ENCODE data around the gene MYH10.

Gene MYH10

GRCh38 chr17:8609910-8610309 lies 20.6 kb downstream of the MYH10 start:
- no peak overlapping the region for H3K27ac ChIP-seq (ENCODE audit: low read depth, low read length)

GRCh38 chr17:8608001-8608400 lies 22.5 kb downstream of the MYH10 start:
- Histone ChIP-seq H3K9me3 (ENCODE audit: insufficient read depth, low read depth, low read length) (no peaks in the 10 kb centered on the region), H3K27ac (ENCODE audit: low read depth, low read length) (no peak overlapping the region), H3K27me3 (ENCODE audit: insufficient read depth, low read length) (no peaks in the 10 kb centered on the region), H3K36me3 (ENCODE audit: insufficient read depth, low read length) (peaks cover 35% of the 10 kb centered on the region), H3K4me1 (ENCODE audit: insufficient read depth, low read length) (peaks cover 33% of the 10 kb centered on the region), H3K9ac (ENCODE audit: low read depth, low read length) (no peak overlapping the region), H3K4me3 (ENCODE audit: low read length) (no peak overlapping the region)
- 88% methylated on average over 8 of the region's 8 CpGs for WGBS

More at GRCh38 chr17:8609910-8610309, 20.6 kb downstream of the MYH10 start:
- H3K27me3 ChIP-seq (ENCODE audit: insufficient read depth, low read length) = no peaks in the 10 kb centered on the region
- no peaks in the 10 kb centered on the region for H3K9me3 ChIP-seq (ENCODE audit: insufficient read depth, low read depth, low read length)
- no peak overlapping the region for H3K9ac ChIP-seq (ENCODE audit: low read depth, low read length)
- H3K4me1 ChIP-seq (ENCODE audit: insufficient read depth, low read length) = peaks cover 40% of the 10 kb centered on the region
- peaks cover 20% of the 10 kb centered on the region for H3K36me3 ChIP-seq (ENCODE audit: insufficient read depth, low read length)
- no peak overlapping the region for H3K4me3 ChIP-seq (ENCODE audit: low read length)
- WGBS = 93% methylated on average over 4 of the region's 4 CpGs

GRCh38 chr17:8606401-8606800 lies 24.1 kb downstream of the MYH10 start:
- Histone ChIP-seq H3K4me3 (ENCODE audit: low read length) (no peak overlapping the region), H3K36me3 (ENCODE audit: insufficient read depth, low read length) (peaks cover 39% of the 10 kb centered on the region), H3K9ac (ENCODE audit: low read depth, low read length) (no peak overlapping the region), H3K27me3 (ENCODE audit: insufficient read depth, low read length) (no peaks in the 10 kb centered on the region), H3K4me1 (ENCODE audit: insufficient read depth, low read length) (peaks cover 39% of the 10 kb centered on the region), H3K9me3 (ENCODE audit: insufficient read depth, low read depth, low read length) (no peaks in the 10 kb centered on the region), H3K27ac (ENCODE audit: low read depth, low read length) (no peak overlapping the region)
- WGBS = 88% methylated on average over 3 of the region's 3 CpGs

- Histone ChIP-seq H3K9me3 (ENCODE audit: insufficient read depth, low read depth, low read length) (no peaks in the 10 kb centered on the region), H3K4me1 (ENCODE audit: insufficient read depth, low read length) (peaks cover 24% of the 10 kb centered on the region), H3K36me3 (ENCODE audit: insufficient read depth, low read length) (peaks cover 65% of the 10 kb centered on the region), H3K4me3 (ENCODE audit: low read length) (no peak overlapping the region), H3K27ac (ENCODE audit: low read depth, low read length) (no peak overlapping the region), H3K27me3 (ENCODE audit: insufficient read depth, low read length) (no peaks in the 10 kb centered on the region), H3K9ac (ENCODE audit: low read depth, low read length) (no peak overlapping the region)
These were observed 27.8 kb downstream of the MYH10 start for GRCh38 chr17:8602679-8603078.

GRCh38 chr17:8599351-8600011 lies 31.0 kb downstream of the MYH10 start:
- Histone ChIP-seq H3K4me1 (ENCODE audit: insufficient read depth, low read length) (peaks cover 6% of the 10 kb centered on the region; the same call in 1 of the 2 replicates), H3K27me3 (ENCODE audit: insufficient read depth, low read length) (no peaks in the 10 kb centered on the region), H3K36me3 (ENCODE audit: insufficient read depth, low read length) (peaks cover 71% of the 10 kb centered on the region), H3K27ac (ENCODE audit: low read depth, low read length) (no peak overlapping the region), H3K9me3 (ENCODE audit: insufficient read depth, low read depth, low read length) (no peaks in the 10 kb centered on the region), H3K4me3 (ENCODE audit: low read length) (no peak overlapping the region), H3K9ac (ENCODE audit: low read depth, low read length) (no peak overlapping the region)
- 100% methylated on average over 1 of the region's 1 CpG for WGBS

GRCh38 chr17:8598913-8599312 lies 31.6 kb downstream of the MYH10 start:
- H3K27ac ChIP-seq (ENCODE audit: low read depth, low read length) = no peak overlapping the region
- peaks cover 6% of the 10 kb centered on the region; the same call in 1 of the 2 replicates for H3K4me1 ChIP-seq (ENCODE audit: insufficient read depth, low read length)
- no peak overlapping the region for H3K9ac ChIP-seq (ENCODE audit: low read depth, low read length)
- 78% methylated on average over 1 of the region's 1 CpG for WGBS
- H3K27me3 ChIP-seq (ENCODE audit: insufficient read depth, low read length) = no peaks in the 10 kb centered on the region
- peaks cover 68% of the 10 kb centered on the region for H3K36me3 ChIP-seq (ENCODE audit: insufficient read depth, low read length)
- H3K9me3 ChIP-seq (ENCODE audit: insufficient read depth, low read depth, low read length) = no peaks in the 10 kb centered on the region
- no peak overlapping the region for H3K4me3 ChIP-seq (ENCODE audit: low read length)

GRCh38 chr17:8593830-8594229 lies 36.7 kb downstream of the MYH10 start:
- no peak overlapping the region for H3K4me3 ChIP-seq (ENCODE audit: low read length)
- H3K9me3 ChIP-seq (ENCODE audit: insufficient read depth, low read depth, low read length) = no peaks in the 10 kb centered on the region
- no peak overlapping the region for H3K9ac ChIP-seq (ENCODE audit: low read depth, low read length)
- H3K27me3 ChIP-seq (ENCODE audit: insufficient read depth, low read length) = no peaks in the 10 kb centered on the region
- 100% methylated on average over 1 of the region's 1 CpG for WGBS
- peaks cover 30% of the 10 kb centered on the region for H3K36me3 ChIP-seq (ENCODE audit: insufficient read depth, low read length)
- H3K4me1 ChIP-seq (ENCODE audit: insufficient read depth, low read length) = no peaks in the 10 kb centered on the region
- no peak overlapping the region for H3K27ac ChIP-seq (ENCODE audit: low read depth, low read length)

- H3K36me3 ChIP-seq (ENCODE audit: insufficient read depth, low read length) = peaks cover 33% of the 10 kb centered on the region
- WGBS = 100% methylated on average over 2 of the region's 2 CpGs
These were observed 37.2 kb downstream of the MYH10 start for GRCh38 chr17:8593276-8593675.

GRCh38 chr17:8588877-8589554 lies 41.5 kb downstream of the MYH10 start:
- Histone ChIP-seq H3K36me3 (ENCODE audit: insufficient read depth, low read length) (peaks cover 39% of the 10 kb centered on the region), H3K27me3 (ENCODE audit: insufficient read depth, low read length) (no peaks in the 10 kb centered on the region), H3K9me3 (ENCODE audit: insufficient read depth, low read depth, low read length) (no peaks in the 10 kb centered on the region), H3K4me3 (ENCODE audit: low read length) (no peak overlapping the region), H3K4me1 (ENCODE audit: insufficient read depth, low read length) (no peaks in the 10 kb centered on the region), H3K9ac (ENCODE audit: low read depth, low read length) (no peak overlapping the region), H3K27ac (ENCODE audit: low read depth, low read length) (no peak overlapping the region)
- 96% methylated on average over 7 of the region's 8 CpGs for WGBS

More at GRCh38 chr17:8593276-8593675, 37.2 kb downstream of the MYH10 start:
- Histone ChIP-seq H3K27me3 (ENCODE audit: insufficient read depth, low read length) (no peaks in the 10 kb centered on the region), H3K9me3 (ENCODE audit: insufficient read depth, low read depth, low read length) (no peaks in the 10 kb centered on the region), H3K4me3 (ENCODE audit: low read length) (no peak overlapping the region), H3K9ac (ENCODE audit: low read depth, low read length) (no peak overlapping the region), H3K27ac (ENCODE audit: low read depth, low read length) (no peak overlapping the region), H3K4me1 (ENCODE audit: insufficient read depth, low read length) (no peaks in the 10 kb centered on the region)

GRCh38 chr17:8586766-8587165 lies 43.8 kb downstream of the MYH10 start:
- H3K27ac ChIP-seq (ENCODE audit: low read depth, low read length) = no peak overlapping the region
- peaks cover 3% of the 10 kb centered on the region; the same call in 1 of the 2 replicates for H3K4me1 ChIP-seq (ENCODE audit: insufficient read depth, low read length)
- no peaks in the 10 kb centered on the region for H3K9me3 ChIP-seq (ENCODE audit: insufficient read depth, low read depth, low read length)
- 93% methylated on average over 4 of the region's 4 CpGs for WGBS
- peaks cover 47% of the 10 kb centered on the region for H3K36me3 ChIP-seq (ENCODE audit: insufficient read depth, low read length)
- no peaks in the 10 kb centered on the region for H3K27me3 ChIP-seq (ENCODE audit: insufficient read depth, low read length)
- H3K4me3 ChIP-seq (ENCODE audit: low read length) = no peak overlapping the region
- no peak overlapping the region for H3K9ac ChIP-seq (ENCODE audit: low read depth, low read length)

- no peak overlapping the region for H3K4me3 ChIP-seq (ENCODE audit: low read length)
- 94% methylated on average over 1 of the region's 1 CpG for WGBS
- no peak overlapping the region for H3K27ac ChIP-seq (ENCODE audit: low read depth, low read length)
- H3K9me3 ChIP-seq (ENCODE audit: insufficient read depth, low read depth, low read length) = no peaks in the 10 kb centered on the region
- H3K9ac ChIP-seq (ENCODE audit: low read depth, low read length) = no peak overlapping the region
- H3K27me3 ChIP-seq (ENCODE audit: insufficient read depth, low read length) = no peaks in the 10 kb centered on the region
- peaks cover 6% of the 10 kb centered on the region; the same call in 1 of the 2 replicates for H3K4me1 ChIP-seq (ENCODE audit: insufficient read depth, low read length)
- peaks cover 50% of the 10 kb centered on the region for H3K36me3 ChIP-seq (ENCODE audit: insufficient read depth, low read length)
These were observed 44.6 kb downstream of the MYH10 start for GRCh38 chr17:8585911-8586310.
